HepG2 (cell line): ENCODE measurements around the gene PKMYT1. TPM values are rescaled to one million over a fixed set of nuclear protein-coding genes. Genes with fewer than 3 reads are reported as not detected.

ENCODE experiments used
- ARID5B ChIP-seq: IDR thresholded peaks from 2 replicates; pipeline ENCODE4 v1.4.0; 2020; ENCODE audit warnings: mild to moderate bottlenecking, missing genetic modification reagents
- CENPT ChIP-seq: sonication (generic); formaldehyde crosslinking; IDR thresholded peaks from 2 replicates; pipeline ENCODE4 v1.8.0; 2022; ENCODE audit warnings: low read depth, mild to moderate bottlenecking, moderate library complexity, missing genetic modification reagents
- GATA4 ChIP-seq: sonication (generic); IDR thresholded peaks from 2 replicates; pipeline ENCODE4 v1.6.1; 2016; ENCODE audit warnings: antibody characterized with exemption, low read depth, borderline replicate concordance
- KDM5A ChIP-seq: fragments of 200-600 bp; sonication (generic); IDR thresholded peaks from 2 replicates; pipeline ENCODE4 v1.7.0; 2018; ENCODE audit warnings: antibody characterized with exemption, mild to moderate bottlenecking, low read length, borderline replicate concordance
- MEF2D ChIP-seq: sonication (generic); formaldehyde crosslinking; IDR thresholded peaks from 2 replicates; pipeline ENCODE4 v1.5.1; 2020; ENCODE audit warnings: mild to moderate bottlenecking, missing genetic modification reagents
- NR0B2 ChIP-seq: sonication (generic); formaldehyde crosslinking; IDR thresholded peaks from 2 replicates; pipeline ENCODE4 v1.4.0; 2020; ENCODE audit warnings: mild to moderate bottlenecking, missing genetic modification reagents
- PAF1 ChIP-seq: IDR thresholded peaks from 2 replicates; pipeline ENCODE4 v1.6.1; 2016; ENCODE audit warnings: missing genetic modification reagents, missing compliant biosample characterization
- RBM39 ChIP-seq: fragments of 200-400 bp; formaldehyde crosslinking; IDR thresholded peaks from one replicate; pipeline ENCODE4 v1.6.1; 2018; ENCODE audit warnings: antibody characterized with exemption, mild to moderate bottlenecking, low read depth, low read length; ENCODE audit not compliant: poor library complexity, severe bottlenecking
- ZBTB43 ChIP-seq: sonication (generic); formaldehyde crosslinking; conservative IDR thresholded peaks from 2 replicates; pipeline ENCODE4 v1.4.0; 2020; ENCODE audit warnings: missing genetic modification reagents
- ZGPAT ChIP-seq: IDR thresholded peaks from 2 replicates; pipeline ENCODE4 v1.6.1; 2016; ENCODE audit warnings: mild to moderate bottlenecking
- ZNF18 ChIP-seq: sonication (generic); formaldehyde crosslinking; IDR thresholded peaks from 2 replicates; pipeline ENCODE4 v1.8.0; 2022; ENCODE audit warnings: mild to moderate bottlenecking, missing genetic modification reagents; ENCODE audit not compliant: insufficient replicate concordance
- ZNF331 ChIP-seq: sonication (generic); formaldehyde crosslinking; IDR thresholded peaks from 2 replicates; pipeline ENCODE4 v1.4.0; 2020; ENCODE audit warnings: missing genetic modification reagents
- ZNF687 ChIP-seq: sonication (generic); formaldehyde crosslinking; IDR thresholded peaks from 2 replicates; pipeline ENCODE4 v1.5.1; 2020; ENCODE audit warnings: mild to moderate bottlenecking, missing genetic modification reagents, moderate library complexity
- ZNF761 ChIP-seq: sonication (generic); formaldehyde crosslinking; conservative IDR thresholded peaks from 2 replicates; pipeline ENCODE4 v1.4.0; 2020; ENCODE audit warnings: mild to moderate bottlenecking, missing genetic modification reagents
- polyA plus RNA-seq, 8 experiments: library from polyadenylated mRNA; depleted of rRNA in 3 of 8; stranded (reverse) in 7 of 8; unstranded in 1 of 8; fragments of >200 nt; fragmentation: Illumina TruSeq in 4 of 8; extraction: Trizol in 4 of 8; gene quantifications; 2 replicates each; pipeline versions ENCODE4 v1.2.1 to v1.2.3, GENCODE V29; 2011 to 2016; ENCODE audit warnings: low read depth in 4 of 8, missing spikeins in 1 of 8, mixed read lengths in 1 of 8; ENCODE audit not compliant: insufficient read depth in 1 of 8
- total RNA-seq, 5 experiments: library from RNA; depleted of rRNA; stranded (reverse); fragments of >200 nt; fragmentation: Illumina TruSeq; extraction: Trizol; gene quantifications; 2 replicates each; pipeline ENCODE4 v1.2.3, GENCODE V29; 2016; ENCODE audit warnings: low read depth in 1 of 5

The PKMYT1 gene
- total and polyA plus RNA-seq, 2 of the 13 experiments (the other 11 are each of a cell fraction or from before 2014, with no cell fraction given): 7.0 to 27.8 TPM

GRCh38 chr16:3009568-3010390 lies 29.5 kb upstream of the PKMYT1 start (continued):
- TF ChIP-seq ZNF687 (CRISPR knock-in tag) (peak; percentile 68), MEF2D (CRISPR knock-in tag) (no peak), PAF1 (CRISPR knock-in tag) (no peak), ZNF331 (0 out of 2 replicates have a peak, but pooled peaks have one; percentile 14), ZNF18 (CRISPR knock-in tag) (no peak), RBM39 (no peak), ZGPAT (CRISPR knock-in tag) (no peak), GATA4 (no peak), ZBTB43 (CRISPR knock-in tag) (no peak), KDM5A (no peak), ARID5B (CRISPR knock-in tag) (peak; percentile 35; the same call in 1 of the 2 replicates), CENPT (CRISPR knock-in tag) (no peak), ZNF761 (CRISPR knock-in tag) (no peak), NR0B2 (CRISPR knock-in tag) (no peak)
